ENCODE measurements around the gene ADAMTS9.

ADAMTS9 gene

DNA sequence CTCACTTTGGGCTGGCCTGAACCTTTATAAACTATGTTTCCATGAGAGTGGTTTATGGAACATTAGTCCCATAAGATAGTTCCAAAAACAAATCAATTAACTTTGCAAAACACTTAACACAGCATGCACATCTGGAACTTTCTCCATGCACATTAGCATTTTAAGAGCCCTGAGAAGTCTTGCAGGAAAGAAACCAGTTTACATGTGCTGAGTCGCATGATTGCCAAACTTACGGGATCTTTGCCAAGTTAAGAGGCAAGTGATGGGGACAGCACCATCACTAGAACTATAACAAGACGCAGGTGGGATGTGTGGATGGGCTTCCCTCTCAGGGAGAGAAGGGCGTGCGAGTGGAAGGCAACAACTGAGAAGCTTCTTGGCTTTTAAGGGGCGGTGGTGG, 20.7 kb downstream of the ADAMTS9 start:
- Histone ChIP-seq H3K27ac (ENCODE audit: low read length, poor library complexity, severe bottlenecking) (peak overlapping the region; percentile 53), H3K27me3 (ENCODE audit: control insufficient read depth in 1 of 2, insufficient read depth in 1 of 2, low read length in 2 of 2) (no peaks in the 10 kb centered on the region), H3K36me3 (ENCODE audit: control insufficient read depth in 1 of 2, insufficient read depth in 2 of 2, low read depth in 1 of 2, low read length in 2 of 2) (no peaks in the 10 kb centered on the region), H2AK5ac (ENCODE audit: low read length, severe bottlenecking) (peak overlapping the region; percentile 88), H3K4me1 (ENCODE audit: control insufficient read depth, insufficient read depth, low read depth, low read length) (peaks cover 9% of the 10 kb centered on the region), H4K8ac (ENCODE audit: low read length) (no peak overlapping the region), H4K91ac (ENCODE audit: low read length) (no peak overlapping the region), H3K23ac (ENCODE audit: low read length in 2 of 2) (no peak overlapping the region), H3K9me3 (ENCODE audit: control insufficient read depth, low read length) (no peaks in the 10 kb centered on the region), H2BK5ac (ENCODE audit: low read depth, low read length, poor library complexity, severe bottlenecking) (no peak overlapping the region), H3K4me3 (ENCODE audit: insufficient read depth in 1 of 2, low read depth in 1 of 2, low read length in 2 of 2) (no peak overlapping the region), H3K9ac (ENCODE audit: low read length) (no peak overlapping the region), H3K14ac (ENCODE audit: low read length in 2 of 2) (no peak overlapping the region), H3K79me1 (replicated peaks; ENCODE audit: low read length, poor library complexity, severe bottlenecking) (peaks cover 9% of the 10 kb centered on the region), H2AFZ (ENCODE audit: low read depth, low read length) (no peak overlapping the region), H2BK15ac (ENCODE audit: low read depth, poor library complexity, severe bottlenecking) (no peak overlapping the region), H2BK12ac (ENCODE audit: low read length in 2 of 2) (no peak overlapping the region), H3K18ac (ENCODE audit: low read depth in 1 of 2, low read length in 2 of 2) (no peak overlapping the region), H2BK120ac (ENCODE audit: low read depth, low read length) (no peak overlapping the region), H3K4me2 (ENCODE audit: low read length, poor library complexity, severe bottlenecking) (no peak overlapping the region), H3K4ac (ENCODE audit: low read depth in 1 of 2, low read length in 2 of 2) (no peak overlapping the region)
- WGBS: 93% methylated on average over 6 of the region's 6 CpGs
- DNase-seq: peak; percentile 52

DNA sequence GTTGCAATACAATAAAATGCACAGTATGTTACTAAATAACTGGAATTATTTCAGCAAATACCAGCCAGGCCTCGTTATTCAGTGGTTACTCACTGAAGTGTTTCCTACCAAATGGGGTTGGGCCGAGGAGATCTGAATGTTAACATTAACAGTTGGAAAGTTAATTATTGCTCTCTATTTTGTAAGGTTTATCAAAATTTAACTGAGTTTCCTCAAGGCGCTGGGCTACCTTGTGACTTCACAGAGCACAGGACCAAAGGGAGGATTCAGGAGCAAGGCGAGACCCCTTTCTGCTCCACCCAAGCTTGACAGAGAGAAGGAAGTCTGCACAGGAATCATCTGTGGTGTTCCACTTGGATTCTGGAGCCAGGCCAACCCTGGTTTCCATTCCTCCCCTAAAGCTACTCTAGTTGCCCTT, 21.6 kb downstream of the ADAMTS9 start:
- no peak overlapping the region for H4K91ac ChIP-seq (ENCODE audit: low read length)
- H4K8ac ChIP-seq (ENCODE audit: low read length): peak overlapping the region; percentile 22
- H3K23ac ChIP-seq (ENCODE audit: low read length in 2 of 2): no peak overlapping the region
- 93% methylated on average over 4 of the region's 4 CpGs for WGBS
- no peak overlapping the region for H2BK5ac ChIP-seq (ENCODE audit: low read depth, low read length, poor library complexity, severe bottlenecking)
- no peak overlapping the region for H3K18ac ChIP-seq (ENCODE audit: low read depth in 1 of 2, low read length in 2 of 2)
- H2BK15ac ChIP-seq (ENCODE audit: low read depth, poor library complexity, severe bottlenecking): no peak overlapping the region
- H3K4ac ChIP-seq (ENCODE audit: low read depth in 1 of 2, low read length in 2 of 2): no peak overlapping the region
- no peak overlapping the region for H3K9ac ChIP-seq (ENCODE audit: low read length)
- H3K4me3 ChIP-seq (ENCODE audit: insufficient read depth in 1 of 2, low read depth in 1 of 2, low read length in 2 of 2): no peak overlapping the region
- H2AFZ ChIP-seq (ENCODE audit: low read depth, low read length): no peak overlapping the region
- H2AK5ac ChIP-seq (ENCODE audit: low read length, severe bottlenecking): no peak overlapping the region
- no peaks in the 10 kb centered on the region for H3K27me3 ChIP-seq (ENCODE audit: control insufficient read depth in 1 of 2, insufficient read depth in 1 of 2, low read length in 2 of 2)
- H3K9me3 ChIP-seq (ENCODE audit: control insufficient read depth, low read length): no peaks in the 10 kb centered on the region
- no peak overlapping the region for H3K4me2 ChIP-seq (ENCODE audit: low read length, poor library complexity, severe bottlenecking)
- H3K36me3 ChIP-seq (ENCODE audit: control insufficient read depth in 1 of 2, insufficient read depth in 2 of 2, low read depth in 1 of 2, low read length in 2 of 2): no peaks in the 10 kb centered on the region
- DNase-seq: no peak
- peak overlapping the region; percentile 53 for H3K27ac ChIP-seq (ENCODE audit: low read length, poor library complexity, severe bottlenecking)
- H3K14ac ChIP-seq (ENCODE audit: low read length in 2 of 2): no peak overlapping the region
- H2BK120ac ChIP-seq (ENCODE audit: low read depth, low read length): no peak overlapping the region
- H3K4me1 ChIP-seq (ENCODE audit: control insufficient read depth, insufficient read depth, low read depth, low read length): peaks cover 9% of the 10 kb centered on the region
- no peak overlapping the region for H2BK12ac ChIP-seq (ENCODE audit: low read length in 2 of 2)
- peaks cover 8% of the 10 kb centered on the region for H3K79me1 ChIP-seq (replicated peaks; ENCODE audit: low read length, poor library complexity, severe bottlenecking)

DNA sequence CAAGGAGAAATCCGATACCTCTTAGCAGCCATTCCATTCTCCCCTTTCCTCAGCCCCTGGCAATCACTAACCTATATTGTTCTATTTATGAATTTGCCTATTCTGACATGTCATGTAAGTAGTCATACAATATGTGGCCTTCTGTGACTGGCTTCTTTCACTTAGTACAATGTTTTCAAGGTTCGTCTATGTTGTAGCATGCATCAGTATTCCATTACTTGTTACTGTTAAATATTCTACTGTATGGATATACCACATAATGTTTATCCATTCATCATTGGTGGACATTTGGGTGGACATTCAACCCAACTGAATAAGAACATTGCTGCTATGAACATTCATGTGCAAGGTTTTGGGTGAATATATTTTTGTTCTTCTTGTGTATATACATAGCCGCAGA, 23.4 kb downstream of the ADAMTS9 start:
- Histone ChIP-seq H3K4me1 (ENCODE audit: control insufficient read depth, insufficient read depth, low read depth, low read length) (peaks cover 9% of the 10 kb centered on the region), H2BK120ac (ENCODE audit: low read depth, low read length) (no peak overlapping the region), H3K9me3 (ENCODE audit: control insufficient read depth, low read length) (no peaks in the 10 kb centered on the region), H3K23ac (ENCODE audit: low read length in 2 of 2) (no peak overlapping the region), H3K4me2 (ENCODE audit: low read length, poor library complexity, severe bottlenecking) (no peak overlapping the region), H3K27ac (ENCODE audit: low read length, poor library complexity, severe bottlenecking) (no peak overlapping the region), H2AFZ (ENCODE audit: low read depth, low read length) (no peak overlapping the region), H2AK5ac (ENCODE audit: low read length, severe bottlenecking) (no peak overlapping the region), H3K4ac (ENCODE audit: low read depth in 1 of 2, low read length in 2 of 2) (no peak overlapping the region), H2BK5ac (ENCODE audit: low read depth, low read length, poor library complexity, severe bottlenecking) (no peak overlapping the region), H3K4me3 (ENCODE audit: insufficient read depth in 1 of 2, low read depth in 1 of 2, low read length in 2 of 2) (no peak overlapping the region), H3K27me3 (ENCODE audit: control insufficient read depth in 1 of 2, insufficient read depth in 1 of 2, low read length in 2 of 2) (no peaks in the 10 kb centered on the region), H3K14ac (ENCODE audit: low read length in 2 of 2) (no peak overlapping the region), H3K36me3 (ENCODE audit: control insufficient read depth in 1 of 2, insufficient read depth in 2 of 2, low read depth in 1 of 2, low read length in 2 of 2) (no peaks in the 10 kb centered on the region), H3K9ac (ENCODE audit: low read length) (no peak overlapping the region), H4K91ac (ENCODE audit: low read length) (no peak overlapping the region), H2BK15ac (ENCODE audit: low read depth, poor library complexity, severe bottlenecking) (no peak overlapping the region), H2BK12ac (ENCODE audit: low read length in 2 of 2) (no peak overlapping the region), H3K18ac (ENCODE audit: low read depth in 1 of 2, low read length in 2 of 2) (no peak overlapping the region), H4K8ac (ENCODE audit: low read length) (no peak overlapping the region), H3K79me1 (replicated peaks; ENCODE audit: low read length, poor library complexity, severe bottlenecking) (peaks cover 8% of the 10 kb centered on the region)
- no peak for DNase-seq
- 100% methylated on average over 2 of the region's 3 CpGs for WGBS

DNA sequence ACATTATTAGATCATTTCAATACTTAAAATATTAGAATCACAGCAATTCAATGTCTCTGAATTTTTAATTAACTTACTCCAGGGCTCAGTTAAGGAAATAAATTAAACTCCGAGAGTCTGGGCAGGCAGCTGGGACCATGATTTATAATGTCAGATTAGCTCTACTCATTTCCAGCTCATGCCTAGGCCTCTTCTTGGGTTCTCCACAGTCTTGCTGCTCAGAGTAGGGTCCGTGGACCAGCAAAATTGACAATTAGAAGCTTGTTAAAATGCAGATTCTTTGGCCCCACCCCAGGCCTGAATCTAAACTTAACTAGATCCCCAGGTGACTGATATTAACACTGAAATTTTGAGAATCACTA, 28.2 kb downstream of the ADAMTS9 start:
- no peaks in the 10 kb centered on the region for H3K4me1 ChIP-seq (ENCODE audit: control insufficient read depth, insufficient read depth, low read depth, low read length)
- peaks cover 0 to 4% of the 10 kb centered on the region in 2 experiments for H3K36me3 ChIP-seq (ENCODE audit: control insufficient read depth in 1 of 2, insufficient read depth in 2 of 2, low read depth in 1 of 2, low read length in 2 of 2)
- no peak overlapping the region for H3K23ac ChIP-seq (ENCODE audit: low read length in 2 of 2)
- no peak overlapping the region for H2BK120ac ChIP-seq (ENCODE audit: low read depth, low read length)
- H2AK5ac ChIP-seq (ENCODE audit: low read length, severe bottlenecking): no peak overlapping the region
- no peak overlapping the region for H2BK5ac ChIP-seq (ENCODE audit: low read depth, low read length, poor library complexity, severe bottlenecking)
- H4K91ac ChIP-seq (ENCODE audit: low read length): no peak overlapping the region
- no peak overlapping the region for H3K14ac ChIP-seq (ENCODE audit: low read length in 2 of 2)
- H3K9me3 ChIP-seq (ENCODE audit: control insufficient read depth, low read length): no peaks in the 10 kb centered on the region
- no peak overlapping the region for H3K9ac ChIP-seq (ENCODE audit: low read length)
- no peak overlapping the region for H3K4ac ChIP-seq (ENCODE audit: low read depth in 1 of 2, low read length in 2 of 2)
- WGBS: 91% methylated on average over 2 of the region's 2 CpGs
- no peak for DNase-seq
- H2AFZ ChIP-seq (ENCODE audit: low read depth, low read length): no peak overlapping the region
- H3K79me1 ChIP-seq (replicated peaks; ENCODE audit: low read length, poor library complexity, severe bottlenecking): no peaks in the 10 kb centered on the region
- no peak overlapping the region for H3K4me3 ChIP-seq (ENCODE audit: insufficient read depth in 1 of 2, low read depth in 1 of 2, low read length in 2 of 2)
- H3K4me2 ChIP-seq (ENCODE audit: low read length, poor library complexity, severe bottlenecking): no peak overlapping the region
- H4K8ac ChIP-seq (ENCODE audit: low read length): no peak overlapping the region
- H2BK12ac ChIP-seq (ENCODE audit: low read length in 2 of 2): no peak overlapping the region
- H3K18ac ChIP-seq (ENCODE audit: low read depth in 1 of 2, low read length in 2 of 2): no peak overlapping the region
- H2BK15ac ChIP-seq (ENCODE audit: low read depth, poor library complexity, severe bottlenecking): no peak overlapping the region
- no peak overlapping the region for H3K27ac ChIP-seq (ENCODE audit: low read length, poor library complexity, severe bottlenecking)
- H3K27me3 ChIP-seq (ENCODE audit: control insufficient read depth in 1 of 2, insufficient read depth in 1 of 2, low read length in 2 of 2): no peaks in the 10 kb centered on the region
